GM12875 (cell line): ENCODE results near the gene IKZF1.
"Not testable (repeated sequence)": the region's sequence is repeated elsewhere in the genome, so short reads cannot be mapped to it uniquely, and the experiment has no call there.

ENCODE experiments used
- H3K4me3 ChIP-seq: one replicate; pipeline ENCODE4 v1.5.1; 2011; ENCODE audit warnings: low read depth, low read length, control low read depth
- TF ChIP-seq, protein P1 (sequence below): IDR thresholded peaks from 2 replicates; pipeline ENCODE4 v1.5.1; 2011; ENCODE audit warnings: low read depth, mild to moderate bottlenecking, control low read depth, inconsistent platforms, low read length, moderate library complexity, borderline replicate concordance; ENCODE audit not compliant: insufficient read depth

Gene IKZF1

DNA sequence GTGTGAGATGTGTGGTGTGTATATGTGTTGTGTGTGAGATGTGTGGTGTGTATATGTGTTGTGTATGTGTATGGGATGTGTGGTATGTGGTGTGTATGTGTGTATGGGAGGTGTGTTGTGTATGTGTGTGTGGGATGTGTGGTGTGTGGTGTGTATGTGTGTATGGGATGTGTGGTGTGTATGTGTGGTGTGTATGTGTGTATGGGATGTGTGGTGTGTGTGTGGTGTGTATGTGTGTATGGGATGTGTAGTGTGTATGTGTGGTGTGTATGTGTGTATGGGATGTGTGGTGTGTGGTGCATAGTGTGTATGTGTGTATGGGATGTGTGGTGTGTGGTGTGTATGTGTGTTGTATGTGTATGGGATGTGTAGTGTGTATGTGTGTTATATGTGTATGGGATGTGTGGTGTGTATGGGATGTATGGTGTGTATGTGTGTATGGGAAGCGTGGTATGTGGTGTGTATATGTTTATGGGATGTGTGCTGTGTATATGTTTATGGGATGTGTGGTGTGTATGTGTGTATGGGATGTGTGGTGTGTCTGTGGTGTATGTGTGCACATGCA, 30.8 kb downstream of the IKZF1 start:
- TF ChIP-seq, protein P1, sequence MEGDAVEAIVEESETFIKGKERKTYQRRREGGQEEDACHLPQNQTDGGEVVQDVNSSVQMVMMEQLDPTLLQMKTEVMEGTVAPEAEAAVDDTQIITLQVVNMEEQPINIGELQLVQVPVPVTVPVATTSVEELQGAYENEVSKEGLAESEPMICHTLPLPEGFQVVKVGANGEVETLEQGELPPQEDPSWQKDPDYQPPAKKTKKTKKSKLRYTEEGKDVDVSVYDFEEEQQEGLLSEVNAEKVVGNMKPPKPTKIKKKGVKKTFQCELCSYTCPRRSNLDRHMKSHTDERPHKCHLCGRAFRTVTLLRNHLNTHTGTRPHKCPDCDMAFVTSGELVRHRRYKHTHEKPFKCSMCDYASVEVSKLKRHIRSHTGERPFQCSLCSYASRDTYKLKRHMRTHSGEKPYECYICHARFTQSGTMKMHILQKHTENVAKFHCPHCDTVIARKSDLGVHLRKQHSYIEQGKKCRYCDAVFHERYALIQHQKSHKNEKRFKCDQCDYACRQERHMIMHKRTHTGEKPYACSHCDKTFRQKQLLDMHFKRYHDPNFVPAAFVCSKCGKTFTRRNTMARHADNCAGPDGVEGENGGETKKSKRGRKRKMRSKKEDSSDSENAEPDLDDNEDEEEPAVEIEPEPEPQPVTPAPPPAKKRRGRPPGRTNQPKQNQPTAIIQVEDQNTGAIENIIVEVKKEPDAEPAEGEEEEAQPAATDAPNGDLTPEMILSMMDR, result no peak
- no peak overlapping the region for H3K4me3 ChIP-seq

DNA sequence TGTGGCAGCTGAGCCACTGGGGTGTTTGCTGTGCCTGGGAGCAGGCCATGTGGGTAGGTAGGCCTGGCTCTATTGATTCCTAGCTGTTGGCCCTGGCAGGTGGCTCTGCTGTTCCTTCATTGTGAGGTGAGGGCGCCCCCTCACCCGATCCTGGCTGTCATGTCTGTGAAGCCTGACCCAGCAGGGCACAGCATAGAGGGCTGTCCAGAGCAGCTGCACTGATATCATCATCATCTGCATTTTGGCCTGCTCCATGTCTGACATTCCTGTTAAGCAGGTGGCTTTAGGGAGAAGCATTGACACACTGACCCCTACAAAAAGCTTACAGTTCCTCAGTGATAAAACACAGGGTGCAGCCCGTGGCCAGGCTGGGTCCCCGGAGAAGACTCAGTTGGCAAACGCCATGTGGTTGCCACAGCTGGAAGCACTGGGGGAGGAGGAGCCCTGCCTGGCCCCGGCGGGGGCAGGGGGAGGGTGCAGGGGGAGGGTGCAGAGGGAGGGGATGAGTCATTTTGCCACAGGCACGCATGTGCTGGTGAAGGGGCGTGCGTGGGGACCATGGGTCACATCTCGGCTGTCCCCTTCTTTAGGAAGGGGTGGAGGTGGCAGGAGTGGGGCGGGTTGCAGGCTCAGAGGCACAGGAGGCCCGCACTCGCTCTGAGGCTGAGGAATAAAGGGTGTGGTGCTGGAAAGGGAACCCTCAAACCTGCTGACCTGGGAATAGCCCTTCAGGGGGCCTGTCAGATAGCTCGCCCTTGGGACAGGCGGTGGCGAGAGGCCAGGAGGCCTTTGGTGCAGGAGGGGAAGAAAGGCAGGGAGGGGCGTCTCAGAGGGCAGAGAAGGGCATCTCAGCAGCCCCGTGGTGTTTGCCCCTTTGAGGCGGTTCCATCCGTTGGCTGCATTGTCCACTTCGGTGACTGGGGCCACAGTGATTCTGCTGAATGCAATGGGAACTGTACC, 31.6 kb downstream of the IKZF1 start:
- TF ChIP-seq, protein P1, result no peak
- no peak overlapping the region for H3K4me3 ChIP-seq

DNA sequence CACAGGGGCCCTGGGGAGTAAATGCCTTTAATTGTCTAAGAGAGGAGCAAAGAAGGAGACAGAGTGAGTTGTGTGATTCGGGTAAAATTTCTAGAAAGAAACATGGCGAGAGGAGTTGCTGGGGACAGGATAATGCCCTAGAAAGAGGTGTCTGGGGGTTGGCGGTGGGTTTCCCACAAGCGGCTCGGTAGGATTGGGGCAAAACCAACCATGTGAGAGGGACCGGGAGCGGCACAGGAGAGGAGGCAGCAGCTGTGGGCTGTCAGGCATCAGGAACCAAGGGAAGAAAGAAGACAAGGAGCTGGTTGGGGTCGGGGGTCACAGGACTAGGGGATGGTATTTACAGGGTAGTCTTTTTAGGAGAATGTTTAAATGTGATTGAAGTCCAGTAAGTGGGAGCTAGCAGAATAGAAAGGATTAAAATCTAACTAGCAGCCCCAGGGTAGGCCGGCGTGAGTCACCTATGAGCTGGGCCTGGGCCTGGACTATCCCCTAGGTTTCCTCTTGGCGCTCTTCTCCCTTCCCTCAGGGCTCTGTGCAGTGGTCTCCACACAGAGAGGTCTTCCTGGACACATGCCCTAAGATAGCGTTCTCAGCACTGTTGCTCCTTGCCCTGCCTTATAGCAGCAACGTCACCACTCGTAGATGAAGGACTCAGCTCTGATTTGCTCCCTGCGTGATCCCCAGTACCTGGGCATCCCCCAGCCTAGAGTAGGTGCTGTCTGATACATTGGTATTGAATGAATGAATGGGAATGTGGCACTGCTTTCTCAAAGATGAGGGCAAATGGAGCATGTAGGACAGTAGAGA, 32.6 kb downstream of the IKZF1 start:
- H3K4me3 ChIP-seq, result no peak overlapping the region
- TF ChIP-seq, protein P1, result no peak

DNA sequence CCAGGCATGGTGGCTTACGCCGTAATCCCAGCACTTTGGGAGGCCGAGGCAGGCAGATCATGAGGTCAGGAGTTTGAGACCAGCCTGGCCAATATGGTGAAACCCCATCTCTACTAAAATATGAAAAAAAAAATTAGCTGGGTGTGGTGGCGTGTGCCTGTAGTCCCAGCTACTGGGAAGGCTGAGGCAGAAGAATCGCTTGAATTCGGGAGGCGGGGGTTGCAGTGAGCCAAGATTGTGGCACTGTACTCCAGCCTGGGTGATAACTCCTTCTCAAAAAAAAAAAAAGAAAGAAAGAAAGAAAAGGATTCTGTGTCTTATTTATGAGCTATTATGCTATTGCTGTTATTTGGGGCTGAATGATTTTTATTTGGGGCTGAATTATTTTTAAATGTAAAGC, 35.0 kb downstream of the IKZF1 start:
- H3K4me3 ChIP-seq, result not testable (repeated sequence)

DNA sequence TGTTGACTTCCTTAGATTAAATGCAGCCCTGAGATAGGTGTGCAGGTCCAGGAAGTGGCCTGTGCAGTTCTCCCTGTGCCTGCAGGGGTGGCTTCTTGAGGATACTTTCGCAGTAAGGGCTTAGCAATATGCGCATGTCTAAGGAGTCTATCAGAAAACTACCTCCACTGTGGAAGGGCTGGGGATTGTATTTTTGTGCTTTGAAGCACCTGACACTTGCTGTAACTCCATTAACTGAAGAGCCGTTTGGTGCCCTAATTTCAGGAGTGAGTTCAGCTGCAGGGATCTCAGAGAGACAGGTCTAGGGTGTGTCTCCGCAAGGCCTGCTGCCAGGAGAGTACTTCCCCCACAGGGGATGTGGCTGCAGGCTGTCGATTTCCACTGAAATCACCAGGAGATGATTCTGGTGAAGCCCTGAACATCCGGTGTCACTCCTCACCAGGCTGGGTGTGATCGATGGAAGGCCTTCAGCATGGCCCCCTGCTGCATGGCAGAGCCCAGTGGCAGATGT, 35.5 kb downstream of the IKZF1 start:
- TF ChIP-seq, protein P1, result 0 out of 2 replicates have a peak, but pooled peaks have one; percentile 2
- H3K4me3 ChIP-seq, result no peak overlapping the region

DNA sequence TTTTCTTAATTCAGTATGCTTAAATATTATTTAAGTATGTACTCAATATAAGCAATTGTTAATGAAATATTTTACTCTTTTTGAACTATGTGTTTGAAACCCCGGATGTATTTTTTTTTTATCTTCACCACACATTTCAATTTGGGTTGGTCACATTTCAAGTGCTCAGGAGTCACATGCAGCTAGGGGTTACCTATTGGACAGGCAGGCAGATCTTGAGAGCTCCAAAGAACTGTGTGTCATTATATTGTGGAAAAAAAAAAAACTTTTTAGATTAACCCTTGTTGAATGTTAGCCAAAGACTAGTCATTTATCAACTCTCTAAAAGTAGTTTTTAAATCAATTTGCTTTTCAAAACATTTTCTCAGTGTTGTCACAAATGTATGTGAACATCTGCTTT, 37.2 kb downstream of the IKZF1 start:
- TF ChIP-seq, protein P1, result no peak
- H3K4me3 ChIP-seq, result no peak overlapping the region

DNA sequence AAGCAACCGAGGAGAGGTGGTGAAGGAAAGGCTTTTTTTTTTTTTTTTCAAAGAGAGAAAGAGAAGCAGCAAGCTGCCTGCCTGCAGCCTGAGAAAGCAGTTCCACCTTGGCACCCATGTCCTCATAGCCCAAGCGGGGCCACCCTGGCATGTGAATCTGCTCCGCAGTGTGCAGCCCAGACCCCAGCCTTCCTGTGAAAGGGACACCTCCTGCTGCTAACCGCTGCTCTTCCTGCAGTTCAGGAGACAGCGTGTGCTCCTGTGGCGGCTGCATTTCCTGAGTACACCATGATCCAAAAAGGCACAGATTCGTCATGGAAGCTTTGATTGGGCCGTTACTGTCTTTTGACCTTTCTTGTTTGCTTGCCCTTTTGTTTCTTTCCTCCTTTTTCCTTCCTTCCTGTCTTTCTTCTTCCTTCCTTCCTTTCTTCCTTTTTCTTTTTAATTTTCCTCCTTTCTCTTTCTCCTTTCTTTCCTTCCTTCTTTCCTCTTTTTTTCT, 38.1 kb downstream of the IKZF1 start:
- no peak overlapping the region for H3K4me3 ChIP-seq
- TF ChIP-seq, protein P1, result no peak
